Prostate gland (tissue), 1 donor: ENCODE results near the gene TMEM255A.

Source experiments
- POLR2A ChIP-seq: fragments of 450-650 bp; IDR thresholded peaks from one replicate; pipeline ENCODE4 v1.6.1; 2016; ENCODE audit warnings: antibody characterized with exemption, mild to moderate bottlenecking
- POLR2AphosphoS5 ChIP-seq: sonication (generic); formaldehyde crosslinking; IDR thresholded peaks from one replicate; pipeline ENCODE4 v1.6.1; 2017; ENCODE audit warnings: antibody characterized with exemption

GRCh38 chrX:120335289-120335688 is 24.0 kb upstream of the TMEM255A start:
- no peak for TF ChIP-seq POLR2A
- TF ChIP-seq POLR2AphosphoS5: no peak
